GM18526 (cell line): ENCODE measurements around the gene GRK2.

Experiments
- POLR2A ChIP-seq: IDR thresholded peaks from 3 replicates; pipeline ENCODE4 v1.6.1; 2011; ENCODE audit not compliant: insufficient read length; ENCODE audit errors: extremely low read depth

The GRK2 gene

GRCh38 chr11:67266449-67267187 is at the start of gene GRK2:
Gene GRK2, plus strand, starts transcription at chr11:67266473. Its CDS starts 227 bp downstream, at chr11:67266700.
- no peak for TF ChIP-seq POLR2A

- TF ChIP-seq POLR2A: no peak
Measured at GRCh38 chr11:67227726-67228125, 38.5 kb upstream of the GRK2 start.

GRCh38 chr11:67230406-67230805 is 35.9 kb upstream of the GRK2 start:
- TF ChIP-seq POLR2A: no peak

GRCh38 chr11:67230886-67231285 is 35.4 kb upstream of the GRK2 start:
- TF ChIP-seq POLR2A: no peak

GRCh38 chr11:67233584-67234190 is 32.6 kb upstream of the GRK2 start:
- no peak for TF ChIP-seq POLR2A

GRCh38 chr11:67237574-67237973 is 28.7 kb upstream of the GRK2 start:
- no peak for TF ChIP-seq POLR2A

- TF ChIP-seq POLR2A: no peak
Measured at GRCh38 chr11:67238894-67239782, 27.1 kb upstream of the GRK2 start.

- TF ChIP-seq POLR2A: peak; percentile 98
Measured at GRCh38 chr11:67239783-67240575, 26.3 kb upstream of the GRK2 start.

GRCh38 chr11:67240576-67241389 is 25.5 kb upstream of the GRK2 start:
- peak; percentile 22 for TF ChIP-seq POLR2A

GRCh38 chr11:67242548-67242947 is 23.7 kb upstream of the GRK2 start:
- TF ChIP-seq POLR2A: no peak

GRCh38 chr11:67243051-67243450 is 23.2 kb upstream of the GRK2 start:
- TF ChIP-seq POLR2A: no peak

GRCh38 chr11:67245046-67245445 is 21.2 kb upstream of the GRK2 start:
- TF ChIP-seq POLR2A: no peak

GRCh38 chr11:67247946-67248550 is 18.2 kb upstream of the GRK2 start:
- no peak for TF ChIP-seq POLR2A

- no peak for TF ChIP-seq POLR2A
Measured at GRCh38 chr11:67248653-67249052, 17.6 kb upstream of the GRK2 start.
